HG03460 (cell line): ENCODE data around the gene ATP5MC2.
A peak's percentile ranks its signal among the peaks of the same experiment; 100 is the strongest.
"Not testable (repeated sequence)": the region's sequence is repeated elsewhere in the genome, so short reads cannot be mapped to it uniquely, and the experiment has no call there.

Source experiments
- ATAC-seq: cut with Tn5 transposase; IDR thresholded peaks from one replicate; pipeline ENCODE4 v1.9.1; 2021; ENCODE audit not compliant: unreplicated experiment

The ATP5MC2 gene

GRCh38 chr12:53675701-53676607, at the start of gene ATP5MC2:
Gene ATP5MC2, minus strand, starts transcription at chr12:53676083. Its CDS starts 3,469 bp downstream, at chr12:53672614.
- ATAC-seq = peak; percentile 95

- ATAC-seq = no peak
These were observed 46.7 kb upstream of the ATP5MC2 start for GRCh38 chr12:53722450-53723041.

- ATAC-seq = no peak
These were observed 45.1 kb upstream of the ATP5MC2 start for GRCh38 chr12:53720946-53721345.

GRCh38 chr12:53719649-53720048, 43.8 kb upstream of the ATP5MC2 start:
- ATAC-seq = no peak

GRCh38 chr12:53718567-53718966, 42.7 kb upstream of the ATP5MC2 start:
- ATAC-seq = not testable (repeated sequence)

- ATAC-seq = no peak
These were observed 41.4 kb upstream of the ATP5MC2 start for GRCh38 chr12:53717319-53717718.

- ATAC-seq = no peak
These were observed 38.1 kb upstream of the ATP5MC2 start for GRCh38 chr12:53714004-53714403.

GRCh38 chr12:53713516-53713915, 37.6 kb upstream of the ATP5MC2 start:
- ATAC-seq = no peak

- no peak for ATAC-seq
These were observed 36.3 kb upstream of the ATP5MC2 start for GRCh38 chr12:53712059-53712643.

GRCh38 chr12:53710091-53710490, 34.2 kb upstream of the ATP5MC2 start:
- no peak for ATAC-seq

GRCh38 chr12:53709671-53710070, 33.8 kb upstream of the ATP5MC2 start:
- no peak for ATAC-seq

- no peak for ATAC-seq
These were observed 30.2 kb upstream of the ATP5MC2 start for GRCh38 chr12:53706080-53706479.

- ATAC-seq = no peak
These were observed 27.9 kb upstream of the ATP5MC2 start for GRCh38 chr12:53703756-53704155.

- ATAC-seq = no peak
These were observed 25.8 kb upstream of the ATP5MC2 start for GRCh38 chr12:53701518-53702264.

GRCh38 chr12:53700567-53700966, 24.7 kb upstream of the ATP5MC2 start:
- ATAC-seq = no peak

- ATAC-seq = no peak
These were observed 23.8 kb upstream of the ATP5MC2 start for GRCh38 chr12:53699678-53700025.

GRCh38 chr12:53698948-53699677, 23.2 kb upstream of the ATP5MC2 start:
- ATAC-seq = no peak

- ATAC-seq = no peak
These were observed 20.9 kb upstream of the ATP5MC2 start for GRCh38 chr12:53696655-53697331.

GRCh38 chr12:53696285-53696654, 20.4 kb upstream of the ATP5MC2 start:
- ATAC-seq = no peak
